Right atrium auricular region (tissue), 2 donors: ENCODE measurements around the gene ZCCHC12. TPM values are rescaled to one million over a fixed set of nuclear protein-coding genes. Genes with fewer than 3 reads are reported as not detected.

Experiments
- DNase-seq: peaks from one replicate; pipeline ENCODE4 v3.0.0-alpha.2; 2019; ENCODE audit warnings: low spot score
- H3K27ac ChIP-seq, 2 donors: fragments of 200-600 bp; sonication (generic); 1 replicate in 1 of 2; 2 replicates in 1 of 2; pipeline ENCODE4 v1.5.1; 2016 to 2019
- H3K27me3 ChIP-seq, 2 donors: fragments of 200-600 bp; sonication (generic); one replicate each; pipeline versions ENCODE4 v1.5.1 to v1.6.0; 2017 to 2019
- H3K36me3 ChIP-seq: fragments of 200-600 bp; sonication (generic); one replicate; pipeline ENCODE4 v1.5.1; 2016
- H3K4me1 ChIP-seq, 2 donors: fragments of 200-600 bp; sonication (generic); one replicate each; pipeline versions ENCODE4 v1.5.1 to v1.6.0; 2017 to 2019
- H3K4me3 ChIP-seq, 2 donors: fragments of 200-600 bp; sonication (generic); 1 replicate in 1 of 2; 2 replicates in 1 of 2; pipeline ENCODE4 v1.5.1; 2017 to 2019; ENCODE audit warnings: mild to moderate bottlenecking in 1 of 2, moderate library complexity in 1 of 2
- H3K9me3 ChIP-seq, 2 donors: fragments of 200-600 bp; sonication (generic); one replicate each; pipeline ENCODE4 v1.5.1; 2019
- CTCF ChIP-seq, 2 donors: fragments of 200-600 bp; sonication (generic); IDR thresholded peaks; one replicate each; pipeline ENCODE4 v1.5.1; 2019; ENCODE audit warnings: antibody characterized with exemption in 2 of 2
- total RNA-seq, 2 donors: library from RNA; depleted of rRNA; stranded (reverse); fragments of >200 nt; gene quantifications; one replicate each; pipeline ENCODE4 v1.1.0, GENCODE V29; 2016

The ZCCHC12 gene
- under 1 TPM in 1 of 2 donors, not detected in 1; 0.19 TPM for total RNA-seq

GRCh38 chrX:118823263-118824172 is at the start of gene ZCCHC12:
Gene ZCCHC12 (plus strand): TSS chrX:118823824. CDS start chrX:118825245, 1,421 bp downstream.
- H3K4me3 ChIP-seq = peak within 1 kb of the TSS; percentile 7 to 35
- DNase-seq = no peak
- H3K27me3 ChIP-seq = peaks cover 3 to 5% of the 10 kb centered on the region in 2 donors
- no peaks in the 10 kb centered on the region for H3K36me3 ChIP-seq
- TF ChIP-seq CTCF (IDR thresholded peaks at IDR 0.05) = no peak
- H3K4me1 ChIP-seq = peaks cover 0 to 16% of the 10 kb centered on the region in 2 donors
- H3K27ac ChIP-seq = no peak within 1 kb of the TSS
- H3K9me3 ChIP-seq = peaks cover 0 to 6% of the 10 kb centered on the region in 2 donors

GRCh38 chrX:118779581-118779980 is 44.0 kb upstream of the ZCCHC12 start:
- no peak for TF ChIP-seq CTCF (IDR thresholded peaks at IDR 0.05)
- no peak overlapping the region for H3K27ac ChIP-seq

GRCh38 chrX:118780509-118780908 is 43.1 kb upstream of the ZCCHC12 start:
- Histone ChIP-seq H3K27ac (no peak overlapping the region), H3K4me3 (no peak overlapping the region), H3K36me3 (no peaks in the 10 kb centered on the region), H3K27me3 (no peaks in the 10 kb centered on the region), H3K4me1 (peaks cover 0 to 5% of the 10 kb centered on the region in 2 donors), H3K9me3 (no peaks in the 10 kb centered on the region)
- no peak for TF ChIP-seq CTCF (IDR thresholded peaks at IDR 0.05)
- DNase-seq = no peak

More at GRCh38 chrX:118779581-118779980, 44.0 kb upstream of the ZCCHC12 start:
- Histone ChIP-seq H3K9me3 (no peaks in the 10 kb centered on the region), H3K4me3 (no peak overlapping the region), H3K36me3 (no peaks in the 10 kb centered on the region), H3K4me1 (peaks cover 0 to 5% of the 10 kb centered on the region in 2 donors), H3K27me3 (no peaks in the 10 kb centered on the region)
- no peak for DNase-seq

- no peak for DNase-seq
- no peak for TF ChIP-seq CTCF (IDR thresholded peaks at IDR 0.05)
- Histone ChIP-seq H3K27ac (no peak overlapping the region), H3K36me3 (no peaks in the 10 kb centered on the region), H3K4me3 (no peak overlapping the region), H3K9me3 (no peaks in the 10 kb centered on the region), H3K27me3 (no peaks in the 10 kb centered on the region), H3K4me1 (peaks cover 0 to 5% of the 10 kb centered on the region in 2 donors)
Observed at GRCh38 chrX:118780911-118781310, 42.7 kb upstream of the ZCCHC12 start.

- Histone ChIP-seq H3K9me3 (no peaks in the 10 kb centered on the region), H3K36me3 (no peaks in the 10 kb centered on the region), H3K4me1 (no peaks in the 10 kb centered on the region), H3K27me3 (no peaks in the 10 kb centered on the region), H3K27ac (peak overlapping the region in 1 of 2 donors; percentile 3), H3K4me3 (no peak overlapping the region)
- no peak for DNase-seq
- no peak for TF ChIP-seq CTCF (IDR thresholded peaks at IDR 0.05)
Observed at GRCh38 chrX:118795528-118796280, 27.9 kb upstream of the ZCCHC12 start.
